ENCODE measurements around the gene OR2L8. TPM values are rescaled to one million over a fixed set of nuclear protein-coding genes. Genes with fewer than 3 reads are reported as not detected.

OR2L8 gene
- total RNA-seq, 1 donor from 2014 or later = not detected

GRCh38 chr1:247908766-247909165, 39.9 kb upstream of the OR2L8 start:
- Mint-ChIP-seq H3K4me3 (ENCODE audit: low read depth) (no peak overlapping the region), H3K4me1 (ENCODE audit: low read depth) (no peaks in the 10 kb centered on the region), H3K27me3 (no peaks in the 10 kb centered on the region), H3K9me3 (ENCODE audit: low read depth) (peaks cover 48% of the 10 kb centered on the region), H3K27ac (no peak overlapping the region), H3K36me3 (ENCODE audit: insufficient read depth) (no peaks in the 10 kb centered on the region)
- no peak for DNase-seq (ENCODE audit: low spot score, unreplicated experiment)
- no peak for TF ChIP-seq CTCF (IDR thresholded peaks at IDR 0.05; ENCODE audit: unreplicated experiment)

GRCh38 chr1:247913786-247914185, 34.9 kb upstream of the OR2L8 start:
- Mint-ChIP-seq H3K27me3 (no peaks in the 10 kb centered on the region), H3K36me3 (ENCODE audit: insufficient read depth) (no peaks in the 10 kb centered on the region), H3K4me3 (ENCODE audit: low read depth) (no peak overlapping the region), H3K9me3 (ENCODE audit: low read depth) (peaks cover 26% of the 10 kb centered on the region), H3K27ac (no peak overlapping the region), H3K4me1 (ENCODE audit: low read depth) (no peaks in the 10 kb centered on the region)
- no peak for DNase-seq (ENCODE audit: low spot score, unreplicated experiment)
- no peak for TF ChIP-seq CTCF (IDR thresholded peaks at IDR 0.05; ENCODE audit: unreplicated experiment)

- Mint-ChIP-seq H3K4me3 (ENCODE audit: low read depth) (no peak overlapping the region), H3K9me3 (ENCODE audit: low read depth) (peaks cover 21% of the 10 kb centered on the region), H3K27ac (no peak overlapping the region), H3K27me3 (no peaks in the 10 kb centered on the region), H3K4me1 (ENCODE audit: low read depth) (no peaks in the 10 kb centered on the region), H3K36me3 (ENCODE audit: insufficient read depth) (no peaks in the 10 kb centered on the region)
- TF ChIP-seq CTCF (IDR thresholded peaks at IDR 0.05; ENCODE audit: unreplicated experiment) = no peak
- no peak for DNase-seq (ENCODE audit: low spot score, unreplicated experiment)
Measured at GRCh38 chr1:247914941-247915662, 33.6 kb upstream of the OR2L8 start.

- no peak within 1 kb of the TSS for H3K4me3 Mint-ChIP-seq (ENCODE audit: low read depth)
- no peaks in the 10 kb centered on the region for H3K27me3 Mint-ChIP-seq
- DNase-seq (ENCODE audit: low spot score, unreplicated experiment) = no peak
- no peaks in the 10 kb centered on the region for H3K36me3 Mint-ChIP-seq (ENCODE audit: insufficient read depth)
- no peak for TF ChIP-seq CTCF (IDR thresholded peaks at IDR 0.05; ENCODE audit: unreplicated experiment)
- no peaks in the 10 kb centered on the region for H3K4me1 Mint-ChIP-seq (ENCODE audit: low read depth)
- no peak within 1 kb of the TSS for H3K27ac Mint-ChIP-seq
- H3K9me3 Mint-ChIP-seq (ENCODE audit: low read depth) = peaks cover 8% of the 10 kb centered on the region
Measured at GRCh38 chr1:247919952-247920351, 28.7 kb upstream of the OR2L8 start, which contains the start of gene OR2T8. Gene OR2T8 (plus strand): TSS chr1:247920252. CDS start chr1:247921018, 766 bp downstream.

- H3K9me3 Mint-ChIP-seq (ENCODE audit: low read depth) = peaks cover 12% of the 10 kb centered on the region
- no peak for DNase-seq (ENCODE audit: low spot score, unreplicated experiment)
- TF ChIP-seq CTCF (IDR thresholded peaks at IDR 0.05; ENCODE audit: unreplicated experiment) = no peak
- no peaks in the 10 kb centered on the region for H3K4me1 Mint-ChIP-seq (ENCODE audit: low read depth)
- H3K27me3 Mint-ChIP-seq = no peaks in the 10 kb centered on the region
- H3K4me3 Mint-ChIP-seq (ENCODE audit: low read depth) = no peak overlapping the region
- no peaks in the 10 kb centered on the region for H3K36me3 Mint-ChIP-seq (ENCODE audit: insufficient read depth)
- H3K27ac Mint-ChIP-seq = no peak overlapping the region
Measured at GRCh38 chr1:247923941-247924340, 24.7 kb upstream of the OR2L8 start.

All from progenitor cell of endocrine pancreas (in vitro differentiated cells).